HL-60 (cell line): ENCODE data around the gene UEVLD.

Source experiments
- DNase-seq, 2 experiments: peaks; one replicate each; pipeline ENCODE4 v3.0.0-alpha.2; 2010 to 2020; ENCODE audit warnings: low read depth in 1 of 2, low spot score in 1 of 2
- H3K27ac ChIP-seq: fragments of 250-450 bp; sonication (Bioruptor Pico); replicated peaks from 2 replicates; pipeline ENCODE4 v1.5.1; 2020; ENCODE audit warnings: mild to moderate bottlenecking, moderate library complexity
- H3K27me3 ChIP-seq: fragments of 250-450 bp; sonication (Bioruptor Pico); 2 replicates; pipeline ENCODE4 v1.5.1; 2021; ENCODE audit warnings: mild to moderate bottlenecking, moderate library complexity; ENCODE audit not compliant: insufficient read depth, poor library complexity, severe bottlenecking
- H3K4me3 ChIP-seq: replicated peaks from 2 replicates; pipeline ENCODE4 v1.5.1; 2011; ENCODE audit warnings: mild to moderate bottlenecking, control low read depth, low read length; ENCODE audit not compliant: insufficient read depth
- GABPA ChIP-seq: IDR thresholded peaks from 2 replicates; pipeline ENCODE4 v1.6.1; 2012; ENCODE audit warnings: low read depth
- POLR2AphosphoS5 ChIP-seq: IDR thresholded peaks from 2 replicates; pipeline ENCODE4 v1.6.1; 2012; ENCODE audit warnings: low read depth
- REST ChIP-seq: IDR thresholded peaks from 2 replicates; pipeline ENCODE4 v1.6.1; 2012; ENCODE audit warnings: low read depth; ENCODE audit not compliant: insufficient replicate concordance
- SPI1 ChIP-seq: IDR thresholded peaks from 2 replicates; pipeline ENCODE4 v1.6.1; 2012; ENCODE audit warnings: low read depth, mild to moderate bottlenecking, borderline replicate concordance
- TF ChIP-seq, protein P1 (sequence below): IDR thresholded peaks from one replicate; pipeline ENCODE4 v1.5.1; 2011; ENCODE audit warnings: low read length, control low read depth, inconsistent platforms; ENCODE audit not compliant: insufficient read depth

Gene UEVLD

GRCh38 chr11:18521122-18521521 is 67.4 kb downstream of the UEVLD start:
- Histone ChIP-seq H3K27me3 (no peaks in the 10 kb centered on the region), H3K27ac (no peak overlapping the region), H3K4me3 (no peak overlapping the region)
- TF ChIP-seq GABPA (no peak), REST (no peak), POLR2AphosphoS5 (no peak), SPI1 (no peak)
- TF ChIP-seq, protein P1, sequence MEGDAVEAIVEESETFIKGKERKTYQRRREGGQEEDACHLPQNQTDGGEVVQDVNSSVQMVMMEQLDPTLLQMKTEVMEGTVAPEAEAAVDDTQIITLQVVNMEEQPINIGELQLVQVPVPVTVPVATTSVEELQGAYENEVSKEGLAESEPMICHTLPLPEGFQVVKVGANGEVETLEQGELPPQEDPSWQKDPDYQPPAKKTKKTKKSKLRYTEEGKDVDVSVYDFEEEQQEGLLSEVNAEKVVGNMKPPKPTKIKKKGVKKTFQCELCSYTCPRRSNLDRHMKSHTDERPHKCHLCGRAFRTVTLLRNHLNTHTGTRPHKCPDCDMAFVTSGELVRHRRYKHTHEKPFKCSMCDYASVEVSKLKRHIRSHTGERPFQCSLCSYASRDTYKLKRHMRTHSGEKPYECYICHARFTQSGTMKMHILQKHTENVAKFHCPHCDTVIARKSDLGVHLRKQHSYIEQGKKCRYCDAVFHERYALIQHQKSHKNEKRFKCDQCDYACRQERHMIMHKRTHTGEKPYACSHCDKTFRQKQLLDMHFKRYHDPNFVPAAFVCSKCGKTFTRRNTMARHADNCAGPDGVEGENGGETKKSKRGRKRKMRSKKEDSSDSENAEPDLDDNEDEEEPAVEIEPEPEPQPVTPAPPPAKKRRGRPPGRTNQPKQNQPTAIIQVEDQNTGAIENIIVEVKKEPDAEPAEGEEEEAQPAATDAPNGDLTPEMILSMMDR, result no peak
- DNase-seq, result no peak

- no peak overlapping the region for H3K4me3 ChIP-seq
- TF ChIP-seq SPI1, result no peak
- TF ChIP-seq GABPA, result no peak
- H3K27ac ChIP-seq, result no peak overlapping the region
- no peaks in the 10 kb centered on the region for H3K27me3 ChIP-seq
- no peak for DNase-seq
Observed at GRCh38 chr11:18502352-18502751, 86.2 kb downstream of the UEVLD start.

- Histone ChIP-seq H3K27me3 (no peaks in the 10 kb centered on the region), H3K27ac (no peak overlapping the region), H3K4me3 (no peak overlapping the region)
- no peak for DNase-seq
- TF ChIP-seq GABPA, result no peak
- TF ChIP-seq, protein P1, result no peak
- TF ChIP-seq REST, result no peak
- TF ChIP-seq POLR2AphosphoS5, result no peak
- TF ChIP-seq SPI1, result no peak
Observed at GRCh38 chr11:18501629-18502028, 86.9 kb downstream of the UEVLD start.

GRCh38 chr11:18498039-18498438 is 90.5 kb downstream of the UEVLD start:
- DNase-seq, result no peak
- Histone ChIP-seq H3K4me3 (no peak overlapping the region), H3K27me3 (no peaks in the 10 kb centered on the region), H3K27ac (no peak overlapping the region)
- no peak for TF ChIP-seq REST
- TF ChIP-seq POLR2AphosphoS5, result no peak
- TF ChIP-seq GABPA, result no peak
- TF ChIP-seq, protein P1, result no peak
- no peak for TF ChIP-seq SPI1
